ENCODE data around the gene URB2. TPM values are rescaled to one million over a fixed set of nuclear protein-coding genes. Genes with fewer than 3 reads are reported as not detected.

Gene URB2
- total and polyA plus RNA-seq, 2 of the 13 experiments (the other 11 are each of a cell fraction or from before 2014, with no cell fraction given), result 4.0 to 17.6 TPM

DNA sequence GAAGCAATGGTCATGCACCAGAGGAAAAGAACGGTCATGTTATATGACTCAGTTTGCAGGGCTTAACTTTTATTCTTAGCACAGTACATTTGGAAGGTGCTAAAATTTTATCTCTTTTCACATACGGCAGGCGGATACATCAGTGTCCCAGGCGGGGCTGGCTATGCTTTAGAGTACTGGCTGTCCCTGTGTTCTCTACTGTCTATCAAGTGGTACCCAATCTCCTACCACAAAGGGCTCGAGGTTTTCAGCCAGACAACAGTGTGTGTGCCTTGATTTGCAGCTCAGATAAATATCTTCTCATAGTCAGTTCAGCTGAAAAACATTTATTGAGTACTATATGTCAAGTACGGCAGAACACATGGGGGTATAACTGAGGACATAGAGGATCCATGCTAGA, 65.3 kb downstream of the URB2 start:
- Histone ChIP-seq H3K4me3 (replicated peaks in 1 of 3; ENCODE audit: insufficient read depth in 1 of 3, low read depth in 2 of 3, low read length in 3 of 3) (no peak overlapping the region), H3K9ac (ENCODE audit: insufficient read depth, low read depth, low read length) (no peak overlapping the region), H3K4me2 (ENCODE audit: low read depth, low read length) (no peak overlapping the region), H4K20me1 (ENCODE audit: insufficient read depth, low read length) (no peaks in the 10 kb centered on the region), H2AFZ (ENCODE audit: low read length) (no peak overlapping the region), H3K4me1 (ENCODE audit: insufficient read depth, low read length) (no peaks in the 10 kb centered on the region), H3K27ac (ENCODE audit: extremely low read length, insufficient read depth, low read length) (no peak overlapping the region), H3K79me2 (ENCODE audit: insufficient read depth, low read length) (no peaks in the 10 kb centered on the region), H3K27me3 (ENCODE audit: control insufficient read depth in 1 of 2, insufficient read depth in 2 of 2, low read length in 2 of 2) (peaks cover 0 to 10% of the 10 kb centered on the region in 2 experiments; a peak in 1 of 5 replicates), H3K9me3 (ENCODE audit: low read length) (no peaks in the 10 kb centered on the region), H3K36me3 (replicated peaks in 1 of 2; ENCODE audit: control insufficient read depth in 1 of 2, insufficient read depth in 2 of 2, low read length in 2 of 2) (no peaks in the 10 kb centered on the region)
- ChIA-PET CTCF (ENCODE audit: low intra/inter-chr PET ratio, low total read pairs) (no interaction called here), POLR2A (no interaction called here)
- BruUV-seq (replicated peaks), result no TSS peak
- FAIRE-seq (no peak), ATAC-seq (no peak), DNase-seq (ENCODE audit: low spot score) (no peak)
- TF ChIP-seq FOSL1 (CRISPR knock-in tag; IDR thresholded peaks at IDR 0.05; ENCODE audit: borderline replicate concordance) (no peak), ATF7 (IDR thresholded peaks at IDR 0.05) (no peak), ATF7 (CRISPR knock-in tag; IDR thresholded peaks at IDR 0.05) (no peak), ZNF615 (CRISPR knock-in tag; IDR thresholded peaks at IDR 0.05; ENCODE audit: borderline replicate concordance) (no peak), ZNF136 (CRISPR knock-in tag; IDR thresholded peaks at IDR 0.05; ENCODE audit: low read depth) (no peak), REXO4 (CRISPR knock-in tag; IDR thresholded peaks at IDR 0.05; ENCODE audit: borderline replicate concordance) (no peak), ZNF143 (CRISPR knock-in tag; IDR thresholded peaks at IDR 0.05) (no peak), ZNF747 (CRISPR knock-in tag; IDR thresholded peaks at IDR 0.05; ENCODE audit: borderline replicate concordance) (no peak), ZNF672 (CRISPR knock-in tag; IDR thresholded peaks at IDR 0.05) (no peak), ZNF382 (CRISPR knock-in tag; IDR thresholded peaks at IDR 0.05; ENCODE audit: borderline replicate concordance) (no peak)
- TF ChIP-seq, protein P1, sequence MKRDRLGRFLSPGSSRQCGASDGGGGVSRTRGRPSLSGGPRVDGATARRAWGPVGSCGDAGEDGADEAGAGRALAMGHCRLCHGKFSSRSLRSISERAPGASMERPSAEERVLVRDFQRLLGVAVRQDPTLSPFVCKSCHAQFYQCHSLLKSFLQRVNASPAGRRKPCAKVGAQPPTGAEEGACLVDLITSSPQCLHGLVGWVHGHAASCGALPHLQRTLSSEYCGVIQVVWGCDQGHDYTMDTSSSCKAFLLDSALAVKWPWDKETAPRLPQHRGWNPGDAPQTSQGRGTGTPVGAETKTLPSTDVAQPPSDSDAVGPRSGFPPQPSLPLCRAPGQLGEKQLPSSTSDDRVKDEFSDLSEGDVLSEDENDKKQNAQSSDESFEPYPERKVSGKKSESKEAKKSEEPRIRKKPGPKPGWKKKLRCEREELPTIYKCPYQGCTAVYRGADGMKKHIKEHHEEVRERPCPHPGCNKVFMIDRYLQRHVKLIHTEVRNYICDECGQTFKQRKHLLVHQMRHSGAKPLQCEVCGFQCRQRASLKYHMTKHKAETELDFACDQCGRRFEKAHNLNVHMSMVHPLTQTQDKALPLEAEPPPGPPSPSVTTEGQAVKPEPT (CRISPR knock-in tag; IDR thresholded peaks at IDR 0.05; ENCODE audit: low read depth), result no peak
- TF ChIP-seq, protein P2, sequence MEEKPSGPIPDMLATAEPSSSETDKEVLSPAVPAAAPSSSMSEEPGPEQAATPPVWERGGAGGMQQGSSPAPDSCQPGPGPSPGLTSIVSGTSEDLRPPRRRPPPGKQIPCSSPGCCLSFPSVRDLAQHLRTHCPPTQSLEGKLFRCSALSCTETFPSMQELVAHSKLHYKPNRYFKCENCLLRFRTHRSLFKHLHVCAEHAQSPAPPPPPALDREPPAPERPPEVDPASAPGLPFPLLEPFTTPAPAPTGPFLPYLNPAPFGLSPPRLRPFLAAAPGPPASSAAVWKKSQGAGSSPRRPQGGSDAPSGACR (CRISPR knock-in tag; IDR thresholded peaks at IDR 0.05), result no peak
- TF ChIP-seq, protein P3, sequence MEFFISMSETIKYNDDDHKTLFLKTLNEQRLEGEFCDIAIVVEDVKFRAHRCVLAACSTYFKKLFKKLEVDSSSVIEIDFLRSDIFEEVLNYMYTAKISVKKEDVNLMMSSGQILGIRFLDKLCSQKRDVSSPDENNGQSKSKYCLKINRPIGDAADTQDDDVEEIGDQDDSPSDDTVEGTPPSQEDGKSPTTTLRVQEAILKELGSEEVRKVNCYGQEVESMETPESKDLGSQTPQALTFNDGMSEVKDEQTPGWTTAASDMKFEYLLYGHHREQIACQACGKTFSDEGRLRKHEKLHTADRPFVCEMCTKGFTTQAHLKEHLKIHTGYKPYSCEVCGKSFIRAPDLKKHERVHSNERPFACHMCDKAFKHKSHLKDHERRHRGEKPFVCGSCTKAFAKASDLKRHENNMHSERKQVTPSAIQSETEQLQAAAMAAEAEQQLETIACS (CRISPR knock-in tag; IDR thresholded peaks at IDR 0.05), result no peak
- in situ Hi-C loops (cut with HindIII; ENCODE audit: extremely low pct_ligation_motif_present, low pct_unique_long_range_greater_than_20kb), result no loop called here
- 70% methylated on average over 6 of the region's 6 CpGs for WGBS (ENCODE audit: low lambda C conversion rate)
- intact Hi-C loops (cut with micrococcal nuclease; ENCODE audit: unreplicated experiment), result no loop called here
